Bronchial epithelial cell (primary cell): Measurements from ENCODE around the gene UCN3. TPM values are rescaled to one million over a fixed set of nuclear protein-coding genes. Genes with fewer than 3 reads are reported as not detected.
A peak's percentile ranks its signal among the peaks of the same experiment; 100 is the strongest.
"Not testable (repeated sequence)": the region's sequence is repeated elsewhere in the genome, so short reads cannot be mapped to it uniquely, and the experiment has no call there.

Experiments used
- DNase-seq: peaks from one replicate; pipeline ENCODE4 v3.0.0-alpha.2; 2010; ENCODE audit warnings: low read depth
- FAIRE-seq: peaks from 2 replicates; lab custom pipeline; 2011; peaks lifted over from hg19 to GRCh38; lab: Jason Lieb, UNC
- H3K27me3 ChIP-seq: 2 replicates; pipeline ENCODE4 v1.5.1; 2011; ENCODE audit warnings: low read length; ENCODE audit not compliant: control insufficient read depth, insufficient read depth
- H3K36me3 ChIP-seq: 2 replicates; pipeline ENCODE4 v1.5.1; 2011; ENCODE audit warnings: low read length; ENCODE audit not compliant: control insufficient read depth, insufficient read depth
- H3K4me3 ChIP-seq: 2 replicates; pipeline ENCODE4 v1.5.1; 2011; ENCODE audit warnings: mild to moderate bottlenecking, low read depth, low read length, control low read depth
- total RNA-seq: library from RNA; depleted of rRNA; stranded (reverse); fragments of >200 nt; gene quantifications from 2 replicates; pipeline ENCODE4 v1.2.1, GENCODE V29; 2014
- TF ChIP-seq, protein P1 (sequence below): IDR thresholded peaks from 2 replicates; pipeline ENCODE4 v1.5.1; 2011; ENCODE audit warnings: mild to moderate bottlenecking, moderate library complexity, low read length, control low read depth, inconsistent platforms; ENCODE audit not compliant: insufficient read depth, severe bottlenecking

The UCN3 gene
- total RNA-seq, 1 donor from 2014 or later: not detected

DNA sequence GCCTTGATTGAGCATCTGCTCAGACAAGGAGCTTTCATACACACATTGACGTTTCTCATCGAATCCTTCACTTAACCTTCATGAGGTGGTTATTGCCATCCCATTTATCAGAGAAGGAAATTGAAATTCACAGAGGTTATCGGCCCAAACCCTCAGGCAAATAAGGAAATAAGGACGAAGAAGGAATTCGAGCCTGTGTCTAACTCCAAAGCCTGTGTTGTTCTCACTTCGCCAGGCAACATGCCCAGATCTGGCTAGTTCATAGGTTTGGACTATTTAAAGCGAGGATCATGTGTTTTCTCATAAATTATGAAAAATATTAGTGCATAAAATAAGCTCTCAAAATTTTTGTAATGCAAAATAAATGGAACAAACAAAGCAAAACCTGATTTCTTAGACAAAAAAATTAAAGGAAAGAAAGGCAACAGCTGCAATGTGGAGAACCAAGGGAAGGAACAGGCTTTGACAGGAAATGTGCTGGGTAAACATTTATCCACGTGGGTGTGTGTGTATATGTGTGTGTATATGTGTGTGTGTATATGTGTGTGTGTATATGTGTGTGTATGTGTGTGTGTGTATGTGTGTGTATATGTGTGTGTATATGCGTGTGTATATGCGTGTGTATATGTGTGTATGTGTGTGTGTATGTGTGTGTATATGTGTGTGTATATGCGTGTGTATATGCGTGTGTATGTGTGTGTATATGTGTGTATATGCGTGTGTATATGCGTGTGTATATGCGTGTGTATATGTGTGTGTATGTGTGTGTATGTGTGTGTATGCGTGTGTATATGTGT is 4.8 kb downstream of the UCN3 start:
- Histone ChIP-seq H3K36me3 (no peaks in the 10 kb centered on the region), H3K27me3 (peaks cover 13% of the 10 kb centered on the region), H3K4me3 (no peak overlapping the region)
- no peak for FAIRE-seq
- TF ChIP-seq, protein P1, sequence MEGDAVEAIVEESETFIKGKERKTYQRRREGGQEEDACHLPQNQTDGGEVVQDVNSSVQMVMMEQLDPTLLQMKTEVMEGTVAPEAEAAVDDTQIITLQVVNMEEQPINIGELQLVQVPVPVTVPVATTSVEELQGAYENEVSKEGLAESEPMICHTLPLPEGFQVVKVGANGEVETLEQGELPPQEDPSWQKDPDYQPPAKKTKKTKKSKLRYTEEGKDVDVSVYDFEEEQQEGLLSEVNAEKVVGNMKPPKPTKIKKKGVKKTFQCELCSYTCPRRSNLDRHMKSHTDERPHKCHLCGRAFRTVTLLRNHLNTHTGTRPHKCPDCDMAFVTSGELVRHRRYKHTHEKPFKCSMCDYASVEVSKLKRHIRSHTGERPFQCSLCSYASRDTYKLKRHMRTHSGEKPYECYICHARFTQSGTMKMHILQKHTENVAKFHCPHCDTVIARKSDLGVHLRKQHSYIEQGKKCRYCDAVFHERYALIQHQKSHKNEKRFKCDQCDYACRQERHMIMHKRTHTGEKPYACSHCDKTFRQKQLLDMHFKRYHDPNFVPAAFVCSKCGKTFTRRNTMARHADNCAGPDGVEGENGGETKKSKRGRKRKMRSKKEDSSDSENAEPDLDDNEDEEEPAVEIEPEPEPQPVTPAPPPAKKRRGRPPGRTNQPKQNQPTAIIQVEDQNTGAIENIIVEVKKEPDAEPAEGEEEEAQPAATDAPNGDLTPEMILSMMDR: no peak
- DNase-seq: no peak

DNA sequence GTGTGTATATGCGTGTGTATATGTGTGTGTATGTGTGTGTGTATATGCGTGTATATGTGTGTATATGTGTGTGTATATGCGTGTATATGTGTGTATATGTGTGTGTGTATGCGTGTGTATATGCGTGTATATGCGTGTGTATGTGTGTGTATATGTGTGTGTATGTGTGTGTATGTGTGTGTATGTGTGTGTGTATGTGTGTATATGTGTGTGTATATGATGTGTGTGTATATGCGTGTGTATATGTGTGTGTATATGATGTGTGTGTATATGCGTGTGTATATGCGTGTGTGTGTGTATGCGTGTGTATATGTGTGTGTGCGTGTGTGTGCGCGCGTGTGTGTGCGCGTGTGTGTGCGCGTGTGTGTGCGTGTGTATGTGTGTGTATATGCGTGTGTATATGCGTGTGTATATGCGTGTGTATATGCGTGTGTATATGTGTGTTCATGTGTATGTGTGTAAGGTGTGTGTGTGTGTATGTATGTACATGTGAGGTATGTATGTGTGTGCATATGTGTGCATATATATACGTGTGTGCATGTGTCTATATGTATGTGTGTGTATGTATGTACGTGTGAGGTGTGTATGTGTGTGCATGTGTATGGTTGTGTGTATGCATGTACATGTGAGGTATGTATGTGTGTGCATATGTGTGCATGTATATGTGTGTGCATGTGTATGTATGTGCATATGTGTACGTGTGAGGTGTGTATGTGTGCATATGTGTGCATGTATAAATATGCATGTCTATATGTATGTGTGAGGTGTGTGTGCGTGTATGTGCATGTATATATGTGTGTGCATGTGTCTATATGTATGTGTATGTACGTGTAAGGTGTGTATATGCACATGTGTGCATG is 6.0 kb downstream of the UCN3 start:
- no peaks in the 10 kb centered on the region for H3K36me3 ChIP-seq
- H3K27me3 ChIP-seq: peaks cover 3% of the 10 kb centered on the region
- DNase-seq (no peak), FAIRE-seq (no peak)
- TF ChIP-seq, protein P1: no peak
- H3K4me3 ChIP-seq: no peak overlapping the region

DNA sequence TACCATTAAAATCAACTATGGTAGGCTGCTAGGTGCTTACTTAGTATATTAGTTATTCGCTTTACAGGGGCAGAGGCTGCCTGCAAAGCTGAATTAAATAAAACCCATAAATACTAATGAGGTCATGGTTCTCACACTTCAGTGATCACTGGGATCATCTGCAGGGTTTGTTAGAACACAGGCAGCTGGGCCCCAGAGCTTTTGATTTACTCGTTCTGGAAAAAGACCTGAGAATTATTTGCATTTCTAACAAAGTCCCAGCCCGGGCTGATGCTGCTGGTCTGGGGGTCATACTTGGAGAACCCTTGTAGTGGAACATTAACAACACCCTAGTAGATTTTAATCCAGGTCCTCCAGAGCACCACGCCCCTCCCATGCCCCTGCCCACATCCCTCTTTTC is 8.5 kb downstream of the UCN3 start:
- no peak for DNase-seq
- TF ChIP-seq, protein P1: no peak
- no peak for FAIRE-seq
- no peak overlapping the region for H3K4me3 ChIP-seq
- no peaks in the 10 kb centered on the region for H3K36me3 ChIP-seq
- H3K27me3 ChIP-seq: no peaks in the 10 kb centered on the region

DNA sequence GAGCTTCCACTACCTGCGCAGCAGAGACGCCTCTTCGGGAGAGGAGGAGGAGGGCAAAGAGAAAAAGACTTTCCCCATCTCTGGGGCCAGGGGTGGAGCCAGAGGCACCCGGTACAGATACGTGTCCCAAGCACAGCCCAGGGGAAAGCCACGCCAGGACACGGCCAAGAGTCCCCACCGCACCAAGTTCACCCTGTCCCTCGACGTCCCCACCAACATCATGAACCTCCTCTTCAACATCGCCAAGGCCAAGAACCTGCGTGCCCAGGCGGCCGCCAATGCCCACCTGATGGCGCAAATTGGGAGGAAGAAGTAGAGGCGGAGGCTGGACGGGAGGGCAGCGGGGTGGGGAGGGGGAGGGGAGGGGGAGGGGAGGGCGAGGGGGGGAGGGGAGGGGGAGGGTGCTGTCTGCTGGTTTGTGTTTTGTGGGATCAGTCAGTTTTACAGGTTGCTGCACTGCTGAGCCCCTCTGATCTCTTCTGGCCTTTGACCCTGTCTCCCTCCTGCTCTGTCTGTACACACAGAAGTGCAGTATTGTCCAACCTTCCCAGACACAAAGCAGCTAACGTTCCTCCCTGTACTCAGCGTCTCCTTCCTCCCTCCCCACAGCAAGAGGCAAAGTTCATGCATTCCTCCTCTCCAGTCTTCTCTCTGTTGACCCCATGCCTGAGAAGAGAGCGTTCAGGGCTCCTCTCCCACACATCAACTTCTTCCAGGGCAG is 9.3 kb downstream of the UCN3 start:
- H3K27me3 ChIP-seq: no peaks in the 10 kb centered on the region
- DNase-seq (no peak), FAIRE-seq (peak; percentile 80)
- no peaks in the 10 kb centered on the region for H3K36me3 ChIP-seq
- H3K4me3 ChIP-seq: no peak overlapping the region
- TF ChIP-seq, protein P1: no peak

DNA sequence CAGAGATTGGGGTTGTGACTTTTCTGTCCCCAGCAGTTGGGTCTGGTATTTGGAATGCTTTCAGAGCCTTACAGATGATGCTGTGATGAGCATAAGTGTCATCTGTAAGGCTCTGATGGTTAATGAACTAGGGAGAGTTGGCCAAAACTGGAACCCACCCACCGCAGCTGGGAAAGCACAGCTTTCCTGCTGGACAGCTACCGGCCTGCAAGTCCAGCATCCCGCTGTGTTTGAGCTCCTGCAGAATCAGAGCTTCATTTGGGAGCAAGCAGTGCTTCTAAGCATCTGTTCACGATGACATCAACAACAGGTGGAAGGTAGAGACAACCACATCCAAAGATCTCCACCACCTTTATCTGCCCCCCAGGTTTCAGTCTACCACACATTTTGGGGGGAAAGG is 11.7 kb downstream of the UCN3 start:
- FAIRE-seq: peak; percentile 36
- DNase-seq: no peak
- H3K36me3 ChIP-seq: no peaks in the 10 kb centered on the region
- H3K4me3 ChIP-seq: no peak overlapping the region
- H3K27me3 ChIP-seq: no peaks in the 10 kb centered on the region
- TF ChIP-seq, protein P1: no peak

DNA sequence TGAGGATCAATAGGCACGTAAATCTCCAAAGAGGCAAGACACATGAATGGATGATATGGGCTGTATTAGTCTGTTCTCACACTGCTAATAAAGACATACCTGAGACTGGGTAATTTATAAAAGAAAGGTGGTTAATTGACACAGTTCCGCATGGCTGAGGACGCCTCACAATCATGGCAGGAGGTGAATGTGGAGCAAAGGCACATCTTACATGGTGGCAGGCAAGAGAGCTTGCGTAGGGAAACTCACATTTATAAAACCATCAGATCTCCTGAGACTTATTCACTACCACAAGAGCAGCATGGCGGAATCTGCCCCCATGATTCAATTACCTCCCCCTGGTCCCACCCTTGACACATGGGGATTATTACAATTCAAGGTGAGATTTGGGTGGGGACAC is 14.4 kb downstream of the UCN3 start:
- not testable (repeated sequence) for DNase-seq, H3K4me3 ChIP-seq, H3K27me3 ChIP-seq, H3K36me3 ChIP-seq, FAIRE-seq

DNA sequence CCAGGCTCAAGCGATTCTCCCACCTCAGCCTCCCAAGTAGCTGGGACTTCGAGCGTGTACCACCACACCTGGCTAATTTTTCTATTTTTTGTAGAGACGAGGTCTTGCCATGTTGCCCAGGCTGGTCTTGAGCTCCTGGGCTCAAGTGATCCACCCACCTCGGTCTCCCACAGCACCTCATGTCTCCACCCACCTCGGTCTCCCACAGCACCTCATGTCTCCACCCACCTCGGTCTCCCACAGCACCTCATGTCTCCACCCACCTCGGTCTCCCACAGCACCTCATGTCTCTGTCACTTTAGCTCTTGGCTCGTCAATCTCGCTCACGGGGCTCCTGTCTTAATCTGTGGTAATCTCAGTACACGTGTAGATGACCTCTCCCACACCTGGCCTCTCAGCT is 15.6 kb downstream of the UCN3 start:
- DNase-seq, H3K4me3 ChIP-seq, H3K27me3 ChIP-seq, H3K36me3 ChIP-seq, FAIRE-seq: not testable (repeated sequence)
